GM12878 (cell line): ENCODE results near the gene IFI35. TPM values are rescaled to one million over a fixed set of nuclear protein-coding genes. Genes with fewer than 3 reads are reported as not detected.
"Not testable (repeated sequence)": the region's sequence is repeated elsewhere in the genome, so short reads cannot be mapped to it uniquely, and the experiment has no call there.

ENCODE experiments used
- ATAC-seq: fragments of 200-7000 bp; cut with Tn5 transposase; 3 replicates; pipeline ENCODE4 v1.9.1; 2020; ENCODE audit warnings: mild to moderate bottlenecking, moderate library complexity
- BruUV-seq: library from RNA; stranded (reverse); fragments of 400-500 nt; replicated peaks from 2 replicates; lab custom pipeline; 2021; lab: Mats Ljungman, UMichigan
- CTCF ChIA-PET: fragments of 300-600 bp; sonication (Branson Sonifier 250); formaldehyde crosslinking; extraction: SDS; loops from one replicate; lab custom pipeline; 2021; ENCODE audit warnings: inconsistent platforms; lab: Yijun Ruan, JAX
- POLR2A ChIA-PET: fragments of 350-600 bp; formaldehyde crosslinking; extraction: SDS; loops from one replicate; lab custom pipeline; 2021; ENCODE audit warnings: inconsistent platforms; lab: Charles Lee
- RAD21 ChIA-PET: fragments of 300-600 bp; sonication (Branson Sonifier 250); formaldehyde crosslinking; loops from one replicate; lab custom pipeline; 2023; ENCODE audit warnings: antibody characterized with exemption; ENCODE audit not compliant: unreplicated experiment; lab: Charles Lee
- SMC1A ChIA-PET: fragments of 300-600 bp; sonication (Branson Sonifier 250); formaldehyde crosslinking; loops from one replicate; lab custom pipeline; 2023; ENCODE audit not compliant: unreplicated experiment, uncharacterized antibody; lab: Charles Lee
- DNase-seq: peaks from one replicate; pipeline ENCODE4 v3.0.0-alpha.2; 2011; ENCODE audit warnings: low read depth, low spot score
- FAIRE-seq: peaks from 3 replicates; lab custom pipeline; 2011; peaks lifted over from hg19 to GRCh38; lab: Jason Lieb, UNC
- H2AFZ ChIP-seq: 2 replicates; pipeline ENCODE4 v1.6.0; 2011; ENCODE audit warnings: low read depth, low read length, control low read depth; ENCODE audit not compliant: control insufficient read depth
- H3K27ac ChIP-seq: 2 replicates; pipeline ENCODE4 v1.5.1; 2011; ENCODE audit warnings: control low read depth; ENCODE audit not compliant: control insufficient read depth, insufficient read depth
- H3K27me3 ChIP-seq, 2 experiments: replicated peaks in 1 of 2; 2 replicates each; pipeline versions ENCODE4 v1.6.0 to v1.6.1; 2011; ENCODE audit warnings: low read length in 1 of 2; ENCODE audit not compliant: control insufficient read depth in 2 of 2, insufficient read depth in 2 of 2
- H3K36me3 ChIP-seq, 2 experiments: 2 replicates each; pipeline ENCODE4 v1.5.1; 2011; ENCODE audit warnings: low read length in 1 of 2; ENCODE audit not compliant: control insufficient read depth in 2 of 2, insufficient read depth in 2 of 2
- H3K4me1 ChIP-seq: 2 replicates; pipeline ENCODE4 v1.6.1; 2011; ENCODE audit warnings: mild to moderate bottlenecking, low read length, moderate library complexity, mixed read lengths; ENCODE audit not compliant: control insufficient read depth, insufficient read depth
- H3K4me2 ChIP-seq: 2 replicates; pipeline ENCODE4 v1.6.0; 2011; ENCODE audit warnings: control low read depth; ENCODE audit not compliant: control insufficient read depth, insufficient read depth
- H3K4me3 ChIP-seq: fragments of 200-600 bp; sonication (generic); 2 replicates; pipeline ENCODE4 v1.5.1; 2016
- H3K79me2 ChIP-seq: 2 replicates; pipeline ENCODE4 v1.6.0; 2011; ENCODE audit warnings: low read length; ENCODE audit not compliant: control insufficient read depth, insufficient read depth
- H3K9ac ChIP-seq: 2 replicates; pipeline ENCODE4 v1.8.0; 2011; ENCODE audit warnings: low read length, control low read depth, mixed read lengths; ENCODE audit not compliant: control insufficient read depth, insufficient read depth
- H3K9me3 ChIP-seq: replicated peaks from 3 replicates; pipeline ENCODE4 v1.5.1; 2011; ENCODE audit warnings: mild to moderate bottlenecking, low read length; ENCODE audit not compliant: control insufficient read depth, insufficient read depth
- H4K20me1 ChIP-seq: 2 replicates; pipeline ENCODE4 v1.6.0; 2011; ENCODE audit not compliant: control insufficient read depth, insufficient read depth
- ASH2L ChIP-seq: fragments of 300-600, 200-600 bp; sonication (generic); IDR thresholded peaks from 2 replicates; pipeline ENCODE4 v1.6.1; 2017; ENCODE audit warnings: low read depth, mild to moderate bottlenecking, borderline replicate concordance
- CHD4 ChIP-seq: fragments of 200-600 bp; sonication (generic); IDR thresholded peaks from 2 replicates; pipeline ENCODE4 v1.6.1; 2016; ENCODE audit warnings: mild to moderate bottlenecking
- EZH2 ChIP-seq: IDR thresholded peaks from 2 replicates; pipeline ENCODE4 v1.6.1; 2012; ENCODE audit warnings: low read depth, mild to moderate bottlenecking, control low read depth, inconsistent platforms, low read length, borderline replicate concordance; ENCODE audit not compliant: control insufficient read depth
- LARP7 ChIP-seq: fragments of 450-650 bp; IDR thresholded peaks from 2 replicates; pipeline ENCODE4 v1.6.1; 2017; ENCODE audit warnings: mild to moderate bottlenecking
- NR2C2 ChIP-seq: IDR thresholded peaks from 2 replicates; pipeline ENCODE4 v1.6.1; 2011; ENCODE audit warnings: borderline replicate concordance, low read depth; ENCODE audit not compliant: control insufficient read depth, insufficient read length
- SMAD1 ChIP-seq: fragments of 450-650 bp; IDR thresholded peaks from 2 replicates; pipeline ENCODE4 v1.6.1; 2018; ENCODE audit warnings: mild to moderate bottlenecking, low read depth; ENCODE audit not compliant: partially characterized antibody
- WGBS: methylation state at CpG from one replicate; pipeline ENCODE4 v1.1.6; 2016; ENCODE audit warnings: low lambda C conversion rate; ENCODE audit not compliant: insufficient replicate concordance, insufficient coverage; ENCODE audit errors: missing lambda C conversion rate; 5-methylcytosine and 5-hydroxymethylcytosine counted together
- in situ Hi-C: fragments of 300-500 bp; cut with MboI; formaldehyde crosslinking; loops from 9 replicates; pipeline ENCODE4 v1.14.3; 2018; ENCODE audit warnings: mixed read lengths
- intact Hi-C: fragments of 100-400 bp; cut with micrococcal nuclease; formaldehyde crosslinking; loops from one replicate; pipeline ENCODE4 v1.14.2; 2022; ENCODE audit not compliant: unreplicated experiment
- polyA plus RNA-seq, 11 experiments: library from polyadenylated mRNA; depleted of rRNA in 4 of 11; unstranded in 6 of 11; stranded (reverse) in 5 of 11; fragments of >200 nt; fragmentation: Nextera tagmentation in 4 of 11; fragmentation: Illumina TruSeq in 1 of 11; extraction: Ambion mirVana in 4 of 11; extraction: Trizol in 1 of 11; gene quantifications; 1 replicate in 1 of 11; 2 replicates in 10 of 11; pipeline versions ENCODE4 v1.2.1 to v1.2.3, GENCODE V29; 2011 to 2016; ENCODE audit warnings: inconsistent platforms in 2 of 11, missing spikeins in 2 of 11, low read depth in 1 of 11
- total RNA-seq, 4 experiments: library from RNA; depleted of rRNA in 3 of 4; stranded (reverse); fragments of >200 nt in 3 of 4; fragmentation: Illumina TruSeq in 1 of 4; extraction: Trizol in 1 of 4; gene quantifications; 2 replicates each; pipeline versions ENCODE4 v1.2.1 to v1.2.3, GENCODE V29; 2013 to 2021
- TF ChIP-seq, protein P1 (sequence below): IDR thresholded peaks from 2 replicates; pipeline ENCODE4 v1.6.1; 2012; ENCODE audit warnings: low read depth, low read length, improper control_type of control experiment
- TF ChIP-seq, protein P2 (sequence below): fragments of 450-650 bp; IDR thresholded peaks from 2 replicates; pipeline ENCODE4 v1.6.1; 2016; ENCODE audit warnings: mild to moderate bottlenecking
- TF ChIP-seq, protein P3 (sequence below): IDR thresholded peaks from 2 replicates; pipeline ENCODE4 v1.6.1; 2012; ENCODE audit warnings: mild to moderate bottlenecking, low read depth, low read length

The IFI35 gene
- total and polyA plus RNA-seq, 10 of the 15 experiments (the other 5 are each of a cell fraction or from before 2014, with no cell fraction given), result 18.4 to 92.2 (median 65.3) TPM

DNA sequence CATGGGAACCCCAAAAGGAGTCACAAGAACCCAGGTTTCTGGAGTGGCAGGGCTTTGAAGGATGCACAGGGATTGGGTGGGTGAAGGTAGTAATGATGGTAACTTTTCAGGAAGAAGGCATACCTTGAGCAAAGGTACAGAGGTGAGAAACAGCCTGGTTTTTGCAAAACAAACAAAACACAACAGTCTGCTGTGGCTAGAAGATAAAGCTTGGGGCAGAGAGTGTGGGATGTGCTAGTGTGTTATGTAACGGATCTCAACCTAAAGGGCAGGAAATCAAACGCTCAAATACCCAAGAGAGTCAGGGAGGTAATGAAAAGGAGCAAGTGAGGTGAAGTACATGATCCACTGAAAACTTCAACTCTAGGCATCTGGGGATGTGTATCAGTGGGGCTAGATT, 31.3 kb upstream of the IFI35 start:
- H2AFZ ChIP-seq, result no peak overlapping the region
- POLR2A ChIA-PET, result interaction anchor here (0.6 to 1.2 kb wide), 4 partner anchors 9 to 214 kb away, joined by 3 to 8 read pairs (median 5); no protein-coding TSS in a partner anchor
- 3% methylated on average over 2 of the region's 2 CpGs for WGBS
- RAD21 ChIA-PET, result no interaction called here
- intact Hi-C loops (no loop called here), in situ Hi-C loops (no loop called here)
- no peaks in the 10 kb centered on the region for H3K27me3 ChIP-seq
- no peaks in the 10 kb centered on the region for H3K9me3 ChIP-seq
- CTCF ChIA-PET, result interaction anchor here (1.0 to 1.6 kb wide), 2 partner anchors 46 to 212 kb away, joined by 3 read pairs; no protein-coding TSS in a partner anchor
- no peak overlapping the region for H3K4me2 ChIP-seq
- peaks cover 3% of the 10 kb centered on the region for H3K79me2 ChIP-seq
- DNase-seq (no peak), FAIRE-seq (no peak), ATAC-seq (no peak)
- no peaks in the 10 kb centered on the region for H4K20me1 ChIP-seq
- H3K27ac ChIP-seq, result no peak overlapping the region
- SMC1A ChIA-PET, result interaction anchor here (1.6 kb wide), 1 partner anchor 23 kb away, joined by 5 read pairs; the partner anchor contains the start of gene RPL27
- peaks cover 9% of the 10 kb centered on the region for H3K4me1 ChIP-seq
- H3K9ac ChIP-seq, result no peak overlapping the region
- TF ChIP-seq NR2C2, result no peak
- no peak for TF ChIP-seq CHD4
- TF ChIP-seq, protein P1, sequence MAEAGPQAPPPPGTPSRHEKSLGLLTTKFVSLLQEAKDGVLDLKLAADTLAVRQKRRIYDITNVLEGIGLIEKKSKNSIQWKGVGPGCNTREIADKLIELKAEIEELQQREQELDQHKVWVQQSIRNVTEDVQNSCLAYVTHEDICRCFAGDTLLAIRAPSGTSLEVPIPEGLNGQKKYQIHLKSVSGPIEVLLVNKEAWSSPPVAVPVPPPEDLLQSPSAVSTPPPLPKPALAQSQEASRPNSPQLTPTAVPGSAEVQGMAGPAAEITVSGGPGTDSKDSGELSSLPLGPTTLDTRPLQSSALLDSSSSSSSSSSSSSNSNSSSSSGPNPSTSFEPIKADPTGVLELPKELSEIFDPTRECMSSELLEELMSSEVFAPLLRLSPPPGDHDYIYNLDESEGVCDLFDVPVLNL, result no peak
- no peak for TF ChIP-seq EZH2
- TF ChIP-seq ASH2L, result no peak
- TF ChIP-seq, protein P2, sequence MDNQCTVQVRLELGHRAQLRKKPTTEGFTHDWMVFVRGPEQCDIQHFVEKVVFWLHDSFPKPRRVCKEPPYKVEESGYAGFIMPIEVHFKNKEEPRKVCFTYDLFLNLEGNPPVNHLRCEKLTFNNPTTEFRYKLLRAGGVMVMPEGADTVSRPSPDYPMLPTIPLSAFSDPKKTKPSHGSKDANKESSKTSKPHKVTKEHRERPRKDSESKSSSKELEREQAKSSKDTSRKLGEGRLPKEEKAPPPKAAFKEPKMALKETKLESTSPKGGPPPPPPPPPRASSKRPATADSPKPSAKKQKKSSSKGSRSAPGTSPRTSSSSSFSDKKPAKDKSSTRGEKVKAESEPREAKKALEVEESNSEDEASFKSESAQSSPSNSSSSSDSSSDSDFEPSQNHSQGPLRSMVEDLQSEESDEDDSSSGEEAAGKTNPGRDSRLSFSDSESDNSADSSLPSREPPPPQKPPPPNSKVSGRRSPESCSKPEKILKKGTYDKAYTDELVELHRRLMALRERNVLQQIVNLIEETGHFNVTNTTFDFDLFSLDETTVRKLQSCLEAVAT, result no peak
- no peak for TF ChIP-seq LARP7
- TF ChIP-seq SMAD1, result no peak
- TF ChIP-seq, protein P3, sequence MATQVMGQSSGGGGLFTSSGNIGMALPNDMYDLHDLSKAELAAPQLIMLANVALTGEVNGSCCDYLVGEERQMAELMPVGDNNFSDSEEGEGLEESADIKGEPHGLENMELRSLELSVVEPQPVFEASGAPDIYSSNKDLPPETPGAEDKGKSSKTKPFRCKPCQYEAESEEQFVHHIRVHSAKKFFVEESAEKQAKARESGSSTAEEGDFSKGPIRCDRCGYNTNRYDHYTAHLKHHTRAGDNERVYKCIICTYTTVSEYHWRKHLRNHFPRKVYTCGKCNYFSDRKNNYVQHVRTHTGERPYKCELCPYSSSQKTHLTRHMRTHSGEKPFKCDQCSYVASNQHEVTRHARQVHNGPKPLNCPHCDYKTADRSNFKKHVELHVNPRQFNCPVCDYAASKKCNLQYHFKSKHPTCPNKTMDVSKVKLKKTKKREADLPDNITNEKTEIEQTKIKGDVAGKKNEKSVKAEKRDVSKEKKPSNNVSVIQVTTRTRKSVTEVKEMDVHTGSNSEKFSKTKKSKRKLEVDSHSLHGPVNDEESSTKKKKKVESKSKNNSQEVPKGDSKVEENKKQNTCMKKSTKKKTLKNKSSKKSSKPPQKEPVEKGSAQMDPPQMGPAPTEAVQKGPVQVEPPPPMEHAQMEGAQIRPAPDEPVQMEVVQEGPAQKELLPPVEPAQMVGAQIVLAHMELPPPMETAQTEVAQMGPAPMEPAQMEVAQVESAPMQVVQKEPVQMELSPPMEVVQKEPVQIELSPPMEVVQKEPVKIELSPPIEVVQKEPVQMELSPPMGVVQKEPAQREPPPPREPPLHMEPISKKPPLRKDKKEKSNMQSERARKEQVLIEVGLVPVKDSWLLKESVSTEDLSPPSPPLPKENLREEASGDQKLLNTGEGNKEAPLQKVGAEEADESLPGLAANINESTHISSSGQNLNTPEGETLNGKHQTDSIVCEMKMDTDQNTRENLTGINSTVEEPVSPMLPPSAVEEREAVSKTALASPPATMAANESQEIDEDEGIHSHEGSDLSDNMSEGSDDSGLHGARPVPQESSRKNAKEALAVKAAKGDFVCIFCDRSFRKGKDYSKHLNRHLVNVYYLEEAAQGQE, result no peak
- BruUV-seq, result no TSS peak
- no peaks in the 10 kb centered on the region for H3K36me3 ChIP-seq
- H3K4me3 ChIP-seq, result no peak overlapping the region

DNA sequence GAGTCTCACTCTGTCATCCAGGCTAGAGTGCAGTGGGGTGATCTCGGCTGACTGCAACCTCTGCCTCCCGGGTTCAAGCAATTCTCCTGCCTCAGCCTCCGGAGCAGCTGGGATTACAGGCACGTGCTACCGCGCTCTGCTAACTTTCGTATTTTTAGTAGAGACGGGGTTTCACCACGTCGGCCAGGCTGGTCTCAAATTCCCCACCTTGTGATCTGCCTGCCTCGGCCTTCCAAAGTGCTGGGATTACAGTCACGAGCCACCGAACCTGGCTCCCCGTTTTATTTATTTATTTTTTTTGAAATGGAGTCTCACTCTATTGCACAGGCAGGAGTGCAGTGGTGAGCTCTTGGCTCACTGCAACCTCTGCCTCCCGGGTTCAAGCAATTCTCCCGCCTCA, 30.9 kb upstream of the IFI35 start:
- in situ Hi-C loops, RAD21 ChIA-PET, ATAC-seq, H3K4me1 ChIP-seq, H4K20me1 ChIP-seq, H3K9me3 ChIP-seq, H3K27me3 ChIP-seq, BruUV-seq, H3K79me2 ChIP-seq, intact Hi-C loops, H3K4me3 ChIP-seq, H3K4me2 ChIP-seq, DNase-seq, H3K9ac ChIP-seq, FAIRE-seq, H3K27ac ChIP-seq, H3K36me3 ChIP-seq, H2AFZ ChIP-seq: not testable (repeated sequence)
- ChIA-PET POLR2A (interaction anchor here (0.8 to 1.2 kb wide), 2 partner anchors 10 to 12 kb away, joined by 3 read pairs; no protein-coding TSS in a partner anchor), SMC1A (interaction anchor here (1.6 kb wide), 1 partner anchor 22 kb away, joined by 5 read pairs; the partner anchor contains the start of gene RPL27), CTCF (interaction anchor here (1.0 to 1.6 kb wide), 2 partner anchors 12 to 212 kb away, joined by 3 read pairs; no protein-coding TSS in a partner anchor)
- WGBS, result 66% methylated on average over 16 of the region's 16 CpGs
